ENCODE data around the gene SNX30. TPM values are rescaled to one million over a fixed set of nuclear protein-coding genes. Genes with fewer than 3 reads are reported as not detected.

The SNX30 gene
- total RNA-seq, 2 experiments from 2014 or later: 3.8 to 3.9 TPM

DNA sequence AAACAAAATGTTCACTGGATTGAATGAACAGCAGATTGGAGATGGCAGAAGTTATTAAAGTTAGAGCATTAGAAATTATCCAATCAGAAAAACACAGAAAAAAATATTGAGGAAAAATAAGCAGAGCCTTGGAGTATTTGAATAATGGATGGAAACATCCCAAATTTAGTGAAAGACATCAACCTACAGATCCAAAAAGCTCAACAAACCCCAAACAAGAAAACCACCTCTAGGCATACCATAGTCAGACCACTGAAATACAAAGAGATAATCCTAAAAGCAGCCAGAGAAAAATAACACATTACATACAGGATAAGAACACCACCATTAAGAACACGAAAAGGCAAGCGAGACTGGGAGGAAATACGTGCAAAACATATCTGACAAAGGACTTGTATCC lies 37.9 kb upstream of the SNX30 start:
- DNase-seq: no peak
- peaks cover 48% of the 10 kb centered on the region for H3K4me1 Mint-ChIP-seq (ENCODE audit: low read depth)
- no peak overlapping the region for H3K4me3 Mint-ChIP-seq
- no peak for ATAC-seq
- H3K9me3 Mint-ChIP-seq: no peaks in the 10 kb centered on the region
- H3K36me3 Mint-ChIP-seq (ENCODE audit: low read depth): peaks cover 21% of the 10 kb centered on the region
- TF ChIP-seq, protein P1, sequence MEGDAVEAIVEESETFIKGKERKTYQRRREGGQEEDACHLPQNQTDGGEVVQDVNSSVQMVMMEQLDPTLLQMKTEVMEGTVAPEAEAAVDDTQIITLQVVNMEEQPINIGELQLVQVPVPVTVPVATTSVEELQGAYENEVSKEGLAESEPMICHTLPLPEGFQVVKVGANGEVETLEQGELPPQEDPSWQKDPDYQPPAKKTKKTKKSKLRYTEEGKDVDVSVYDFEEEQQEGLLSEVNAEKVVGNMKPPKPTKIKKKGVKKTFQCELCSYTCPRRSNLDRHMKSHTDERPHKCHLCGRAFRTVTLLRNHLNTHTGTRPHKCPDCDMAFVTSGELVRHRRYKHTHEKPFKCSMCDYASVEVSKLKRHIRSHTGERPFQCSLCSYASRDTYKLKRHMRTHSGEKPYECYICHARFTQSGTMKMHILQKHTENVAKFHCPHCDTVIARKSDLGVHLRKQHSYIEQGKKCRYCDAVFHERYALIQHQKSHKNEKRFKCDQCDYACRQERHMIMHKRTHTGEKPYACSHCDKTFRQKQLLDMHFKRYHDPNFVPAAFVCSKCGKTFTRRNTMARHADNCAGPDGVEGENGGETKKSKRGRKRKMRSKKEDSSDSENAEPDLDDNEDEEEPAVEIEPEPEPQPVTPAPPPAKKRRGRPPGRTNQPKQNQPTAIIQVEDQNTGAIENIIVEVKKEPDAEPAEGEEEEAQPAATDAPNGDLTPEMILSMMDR (IDR thresholded peaks at IDR 0.05): no peak
- H3K27me3 Mint-ChIP-seq: no peaks in the 10 kb centered on the region
- no peak overlapping the region for H3K27ac Mint-ChIP-seq
- ChIA-PET POLR2A (no interaction called here), CTCF (interaction anchor here (2.0 kb wide), 1 partner anchor 80 kb away, joined by 11 read pairs; no protein-coding TSS in a partner anchor)
- intact Hi-C loops (cut with micrococcal nuclease): no loop called here

DNA sequence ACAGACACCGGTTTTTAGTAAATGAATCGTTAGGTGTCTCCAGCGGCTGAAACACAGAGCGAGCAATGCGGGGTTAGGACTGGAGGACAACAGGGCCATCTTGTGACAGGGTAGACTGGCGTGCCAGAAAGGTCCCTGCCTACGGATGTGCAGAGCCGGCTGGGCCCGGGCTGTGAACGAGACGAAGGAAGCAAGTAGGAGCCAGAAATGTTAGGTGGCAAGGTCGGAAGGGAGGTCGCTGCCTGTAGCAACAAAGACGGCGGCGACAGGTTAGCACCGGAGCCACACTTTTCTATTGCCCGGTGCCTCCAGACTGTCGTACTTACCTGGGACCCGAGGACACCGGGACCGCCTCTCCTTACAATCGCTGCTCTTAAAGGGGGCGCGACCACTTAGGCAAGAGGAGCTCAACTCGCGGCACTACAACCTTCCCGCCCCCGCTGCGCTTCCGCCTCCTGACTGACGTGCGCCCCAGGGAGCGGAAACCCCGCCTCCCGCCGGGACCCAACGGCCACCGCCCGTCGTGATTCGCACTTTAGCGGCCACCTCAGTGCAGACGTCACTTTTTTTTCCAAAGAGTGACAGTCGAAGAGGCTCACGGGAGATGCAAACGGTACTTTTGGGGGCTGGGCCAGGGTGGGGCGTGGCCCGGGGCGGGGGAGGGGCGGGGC lies 32.8 kb upstream of the SNX30 start, which contains the start of gene INIP:
Gene INIP (minus strand): TSS at position 457 of the 671 bp plus-strand sequence. CDS start 1,632 bp downstream, outside the sequence.
- DNase-seq (peak; percentile 99), ATAC-seq (peak; percentile 92)
- peaks cover 32% of the 10 kb centered on the region for H3K4me1 Mint-ChIP-seq (ENCODE audit: low read depth)
- H3K27ac Mint-ChIP-seq: peak within 1 kb of the TSS; percentile 96
- peaks cover 7% of the 10 kb centered on the region for H3K36me3 Mint-ChIP-seq (ENCODE audit: low read depth)
- POLR2A ChIA-PET: interaction anchor here (0.6 to 1.5 kb wide), 6 partner anchors 9 to 75 kb away, joined by 3 to 4 read pairs (median 3); no protein-coding TSS in a partner anchor
- intact Hi-C loops (cut with micrococcal nuclease): loop anchor here (5.0 kb wide), 1 partner anchor 35 kb away; the partner anchor contains the start of gene SNX30
- CTCF ChIA-PET: interaction anchor here (0.6 to 5.3 kb wide), 6 partner anchors 10 to 338 kb away, joined by 3 to 36 read pairs (median 4); partner anchors contain the start of gene HSDL2
- no peaks in the 10 kb centered on the region for H3K27me3 Mint-ChIP-seq
- TF ChIP-seq, protein P1 (IDR thresholded peaks at IDR 0.05): peak; percentile 14
- H3K9me3 Mint-ChIP-seq: no peaks in the 10 kb centered on the region
- H3K4me3 Mint-ChIP-seq: peak within 1 kb of the TSS; percentile 91

DNA sequence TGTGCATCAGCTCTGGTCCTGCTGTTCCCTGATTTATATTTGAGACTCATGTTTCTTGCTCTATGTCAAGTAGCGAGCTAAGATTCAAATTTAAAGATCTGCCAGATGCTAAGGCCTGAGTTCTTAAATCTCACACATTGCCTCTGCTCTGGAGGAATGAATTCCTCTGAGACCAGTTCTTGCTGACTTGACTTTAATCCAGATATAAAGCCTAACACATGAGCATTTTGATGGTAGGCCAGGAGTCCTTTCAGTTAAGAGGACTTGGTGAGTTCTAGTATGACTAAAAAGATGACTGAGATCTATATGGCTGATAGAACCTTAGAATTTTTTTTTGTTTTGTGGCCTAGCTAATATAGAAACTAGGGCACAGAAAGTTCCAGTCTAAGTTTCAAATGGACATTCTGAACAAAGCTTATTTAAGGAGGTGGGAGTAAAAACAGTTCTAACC lies 31.3 kb upstream of the SNX30 start:
- no peak for DNase-seq
- TF ChIP-seq, protein P1 (IDR thresholded peaks at IDR 0.05): no peak
- Mint-ChIP-seq H3K4me1 (ENCODE audit: low read depth) (peaks cover 26% of the 10 kb centered on the region), H3K9me3 (no peaks in the 10 kb centered on the region), H3K27me3 (no peaks in the 10 kb centered on the region), H3K27ac (peak overlapping the region; percentile 61), H3K4me3 (no peak overlapping the region), H3K36me3 (ENCODE audit: low read depth) (no peaks in the 10 kb centered on the region)
- intact Hi-C loops (cut with micrococcal nuclease): loop anchor here (5.0 kb wide), 1 partner anchor 33 kb away; the partner anchor contains the start of gene SNX30
- POLR2A ChIA-PET: interaction anchor here (1.5 kb wide), 2 partner anchors 10 to 12 kb away, joined by 3 to 4 read pairs; no protein-coding TSS in a partner anchor
- no peak for ATAC-seq
- CTCF ChIA-PET: interaction anchor here (0.8 to 5.3 kb wide), 6 partner anchors 14 to 126 kb away, joined by 3 to 36 read pairs (median 4); no protein-coding TSS in a partner anchor

DNA sequence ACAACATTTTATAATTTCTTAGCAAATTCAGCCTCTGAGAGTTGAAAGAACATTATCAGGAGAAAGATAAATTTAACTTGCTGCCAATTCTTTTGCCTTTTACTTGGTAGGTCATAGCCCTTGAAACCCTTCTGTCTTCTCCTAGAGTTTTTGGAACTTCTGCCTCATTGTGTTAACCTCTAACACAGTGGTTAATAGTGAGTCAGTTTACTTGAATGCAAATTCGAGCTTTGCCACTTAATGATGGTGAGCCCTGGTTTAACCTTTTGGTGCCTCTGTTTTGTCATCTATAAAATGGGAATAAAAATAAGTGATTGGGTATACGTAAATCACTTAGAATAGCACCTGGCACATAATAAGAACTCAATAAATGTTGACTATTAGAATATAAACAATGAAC lies 30.9 kb upstream of the SNX30 start:
- Mint-ChIP-seq H3K27ac (peak overlapping the region; percentile 61), H3K4me1 (ENCODE audit: low read depth) (peaks cover 24% of the 10 kb centered on the region), H3K27me3 (no peaks in the 10 kb centered on the region), H3K4me3 (no peak overlapping the region), H3K9me3 (no peaks in the 10 kb centered on the region), H3K36me3 (ENCODE audit: low read depth) (no peaks in the 10 kb centered on the region)
- TF ChIP-seq, protein P1 (IDR thresholded peaks at IDR 0.05): no peak
- intact Hi-C loops (cut with micrococcal nuclease): loop anchor here (5.0 kb wide), 1 partner anchor 33 kb away; the partner anchor contains the start of gene SNX30
- ATAC-seq: no peak
- ChIA-PET POLR2A (interaction anchor here (1.5 kb wide), 1 partner anchor 9 kb away, joined by 3 read pairs; no protein-coding TSS in a partner anchor), CTCF (interaction anchor here (1.3 to 5.3 kb wide), 4 partner anchors 14 to 125 kb away, joined by 3 to 36 read pairs (median 4); no protein-coding TSS in a partner anchor)
- no peak for DNase-seq

All from activated CD8-positive, alpha-beta T cell treated with anti-CD3 and anti-CD28 coated beads for 36 hours (primary cell).